HG03159 (cell line): ENCODE results near the gene CYP3A7.
"Not testable (repeated sequence)": the region's sequence is repeated elsewhere in the genome, so short reads cannot be mapped to it uniquely, and the experiment has no call there.

Experiments
- ATAC-seq: cut with Tn5 transposase; IDR thresholded peaks from one replicate; pipeline ENCODE4 v1.9.1; 2021; ENCODE audit warnings: mild to moderate bottlenecking, moderate library complexity; ENCODE audit not compliant: unreplicated experiment

Gene CYP3A7

DNA sequence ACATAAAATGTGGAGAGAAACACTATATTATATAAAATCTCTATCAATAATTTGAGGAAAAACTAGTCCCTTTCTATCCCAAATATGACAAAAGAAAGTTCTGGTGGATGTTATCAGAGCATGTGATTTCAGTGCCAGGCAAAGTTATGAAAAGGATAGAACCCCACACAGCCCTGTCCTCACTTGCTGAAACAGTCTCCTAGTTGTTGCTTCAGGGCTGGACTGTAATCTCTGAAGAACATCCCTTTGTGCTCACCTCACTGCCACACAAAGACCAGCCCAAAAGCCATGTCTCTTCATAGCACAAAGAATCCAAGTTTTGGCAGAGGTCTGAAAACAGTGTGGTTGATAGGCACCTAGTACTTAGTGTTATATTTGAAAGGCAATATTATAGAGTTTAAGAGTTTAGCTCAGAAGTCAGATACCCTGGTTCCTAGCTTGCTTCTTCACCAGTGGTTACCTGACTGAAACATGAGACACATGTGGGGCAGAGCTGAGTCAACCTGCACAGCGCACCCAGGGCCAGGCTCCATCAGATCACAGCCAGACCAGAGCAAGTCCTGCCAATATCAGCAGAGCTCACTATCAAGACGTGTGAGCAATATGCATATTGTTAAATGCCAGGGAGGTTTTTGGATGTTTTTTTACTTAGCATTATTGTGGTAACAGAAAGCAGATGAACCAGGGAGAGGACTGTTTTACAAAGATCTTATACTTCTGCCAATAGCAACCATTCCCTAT, 25.0 kb downstream of the CYP3A7 start:
- ATAC-seq, result no peak

DNA sequence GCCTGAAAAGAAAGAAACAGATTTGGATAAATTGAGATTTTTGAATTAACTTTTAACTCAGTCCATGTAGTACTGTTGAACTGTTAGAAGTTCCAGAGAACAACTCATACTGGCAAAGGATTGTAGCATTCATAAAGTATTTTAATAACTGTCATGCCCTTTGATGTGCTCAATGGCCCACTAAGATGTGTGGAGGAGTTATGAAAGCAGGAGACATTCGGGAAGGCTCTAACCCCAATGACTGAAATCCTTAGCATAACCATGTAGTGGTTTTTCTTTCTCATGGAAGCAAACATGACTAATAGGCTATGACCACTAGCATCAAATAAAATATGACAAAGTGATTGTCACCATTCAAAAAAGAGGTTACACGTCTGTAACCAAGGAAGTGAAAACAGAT, 25.7 kb downstream of the CYP3A7 start:
- ATAC-seq, result no peak

DNA sequence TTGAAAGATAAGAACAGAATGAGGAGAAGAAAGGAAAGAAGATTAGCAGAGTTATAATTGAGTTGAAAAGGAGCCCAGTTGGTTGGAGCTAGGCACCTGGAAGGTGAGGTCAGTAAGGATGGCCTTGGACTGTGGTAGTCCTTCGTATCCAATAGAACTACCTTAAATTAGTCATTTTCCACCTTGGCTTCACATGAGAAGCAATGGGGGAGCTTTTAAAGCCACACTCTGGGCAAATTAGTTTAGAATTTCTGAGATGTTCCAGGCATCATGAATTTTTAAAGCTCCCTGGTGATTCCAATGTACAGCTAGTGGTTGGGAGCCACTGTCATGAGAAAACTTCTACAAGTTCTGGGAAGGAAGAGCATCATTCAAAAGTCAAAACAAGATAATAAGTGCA, 27.9 kb downstream of the CYP3A7 start:
- ATAC-seq, result no peak

DNA sequence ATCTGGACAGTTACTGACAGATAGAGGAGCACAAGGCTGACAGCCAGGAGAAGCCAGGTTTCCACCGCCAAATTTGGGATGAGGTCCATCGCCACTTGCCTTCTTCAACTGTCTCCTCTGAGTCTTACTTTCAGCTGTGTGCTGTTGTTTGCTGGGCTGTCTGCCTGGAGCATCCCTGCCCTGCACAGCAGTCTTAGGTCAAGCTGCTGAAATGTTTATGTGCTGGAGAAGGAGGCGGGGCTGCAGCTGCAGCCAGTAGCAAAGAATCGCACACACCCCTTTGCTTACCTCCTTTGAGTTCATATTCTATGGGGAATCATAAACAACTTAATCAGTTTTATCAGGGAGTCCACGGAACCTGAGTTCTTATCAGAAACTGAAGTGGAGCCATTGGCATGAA, 35.0 kb downstream of the CYP3A7 start:
- ATAC-seq, result no peak

DNA sequence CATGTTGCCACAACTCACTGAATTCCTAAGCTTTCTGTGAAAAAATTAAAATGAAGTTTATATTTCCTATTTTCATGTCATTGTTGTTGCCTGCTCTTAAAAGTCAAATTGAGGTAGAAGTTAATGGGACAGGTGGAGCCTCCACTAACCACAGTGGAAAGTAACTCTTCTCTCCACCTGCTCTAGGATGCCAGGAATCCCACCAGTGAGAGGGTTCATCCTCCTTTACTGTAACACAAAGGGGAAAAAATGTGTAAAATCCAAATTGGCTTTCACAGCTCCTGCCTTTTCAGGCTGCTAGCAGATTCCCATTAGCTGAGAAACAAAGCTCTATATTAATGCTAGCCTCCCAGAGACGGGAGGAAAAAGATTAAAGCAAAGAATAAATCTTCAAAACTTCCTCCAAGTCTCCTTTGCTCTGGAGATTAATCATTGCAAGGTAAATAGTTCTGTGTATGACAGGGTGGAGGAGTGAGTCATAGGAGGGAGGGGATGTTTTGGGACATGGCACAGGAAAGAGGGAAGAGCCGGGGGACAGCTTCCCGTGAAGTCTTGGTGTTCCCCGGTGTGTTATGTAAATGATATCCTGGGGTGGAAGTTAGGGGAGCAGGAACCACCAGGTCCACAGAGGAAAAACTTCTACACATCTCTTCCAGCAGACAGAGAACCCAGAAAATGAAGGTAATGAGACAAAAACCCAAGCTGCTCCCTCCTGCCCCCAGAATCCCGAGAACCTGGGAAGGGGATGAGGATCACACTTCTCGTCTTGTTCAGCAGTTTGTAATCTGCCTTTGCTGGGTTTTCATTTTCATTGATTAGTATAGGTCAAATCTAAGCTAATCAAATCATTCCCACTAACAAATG, 35.9 kb downstream of the CYP3A7 start:
- ATAC-seq, result not testable (repeated sequence)

DNA sequence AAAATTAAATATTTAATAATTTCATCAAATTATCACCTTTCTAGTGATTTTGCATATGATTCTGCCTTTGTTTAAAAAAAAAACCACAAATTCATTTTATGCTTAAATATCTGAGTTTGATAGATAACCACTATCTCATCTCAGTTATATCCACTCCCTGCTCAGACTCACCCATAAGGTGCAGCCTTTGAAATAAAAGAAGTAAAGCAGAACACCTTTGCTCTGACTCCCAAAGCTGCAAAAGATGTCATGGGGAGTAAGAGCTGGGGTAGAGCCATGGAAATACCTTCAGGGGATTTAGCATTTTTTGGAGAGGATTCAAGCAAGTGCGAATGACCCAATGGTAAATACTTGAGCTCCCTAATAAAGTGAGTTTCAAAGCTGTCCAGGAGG, 40.1 kb downstream of the CYP3A7 start:
- ATAC-seq, result no peak

DNA sequence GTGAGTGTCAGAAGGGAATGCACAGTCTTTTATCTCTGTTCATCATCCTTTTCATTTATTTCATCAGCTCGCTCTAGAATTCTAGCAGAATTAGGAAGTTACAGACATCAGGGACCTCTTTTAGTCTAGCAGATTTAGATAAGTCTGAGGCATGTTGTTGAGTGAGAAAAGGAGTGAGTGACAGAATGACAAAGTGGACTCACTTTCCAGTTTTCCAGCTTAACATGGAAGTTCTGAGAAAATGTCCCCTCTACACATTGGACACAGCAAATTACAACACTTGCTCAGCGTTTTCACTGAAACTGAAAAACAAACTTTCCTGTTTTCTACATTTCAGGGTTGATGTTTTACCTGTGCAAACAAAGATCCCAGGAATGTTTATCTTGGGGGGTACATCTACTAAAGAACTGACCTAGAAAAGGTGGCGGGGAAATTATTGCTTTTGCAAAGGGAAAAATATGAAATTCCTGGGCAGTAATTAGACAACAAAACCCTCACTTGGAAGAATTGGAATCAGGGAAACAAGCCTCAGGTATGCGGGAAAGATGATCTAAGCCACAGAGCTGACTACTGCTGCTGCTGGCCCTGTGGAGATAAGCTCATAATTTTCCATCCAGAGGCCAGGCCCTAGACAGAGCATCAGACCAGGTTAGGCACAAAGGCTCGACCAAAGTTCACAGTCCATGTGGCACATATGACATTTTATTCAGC, 40.6 kb downstream of the CYP3A7 start:
- ATAC-seq, result no peak

DNA sequence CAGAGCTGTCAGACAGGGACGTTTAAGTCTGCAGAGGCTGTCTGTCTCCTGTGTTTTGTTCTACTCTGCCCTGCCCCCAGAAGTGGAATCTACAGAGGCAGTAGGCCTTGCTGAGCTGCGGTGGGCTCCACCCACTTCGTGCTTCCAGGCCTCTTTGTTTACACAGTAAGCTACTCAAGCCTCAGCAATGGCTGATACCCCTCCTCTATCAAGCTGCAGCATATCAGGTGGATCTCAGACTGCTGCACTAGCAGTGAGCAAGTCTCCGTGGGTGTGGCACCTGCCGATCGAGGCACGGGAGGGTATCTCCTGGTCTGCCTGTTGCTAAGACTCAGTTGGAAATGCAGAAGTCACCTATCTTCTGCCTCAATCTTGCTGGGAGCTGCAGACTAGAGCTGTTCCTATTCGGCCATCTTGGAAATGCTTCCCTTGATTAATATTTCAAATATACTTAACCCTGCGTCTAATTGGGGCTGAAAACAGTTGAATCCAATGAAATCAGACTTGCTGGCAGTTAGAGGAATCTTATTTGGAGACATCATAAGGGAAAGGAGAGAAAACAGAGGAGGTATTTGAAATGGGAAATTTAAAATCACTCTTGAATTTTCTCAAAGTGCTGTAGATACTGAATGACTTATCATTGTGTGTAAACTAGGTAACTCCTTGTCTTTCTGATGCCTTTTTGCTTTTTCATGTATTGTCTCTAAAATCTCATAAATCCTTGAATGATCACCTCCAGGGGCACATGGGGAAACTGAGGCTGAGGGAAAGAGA, 41.4 kb downstream of the CYP3A7 start:
- ATAC-seq, result no peak

DNA sequence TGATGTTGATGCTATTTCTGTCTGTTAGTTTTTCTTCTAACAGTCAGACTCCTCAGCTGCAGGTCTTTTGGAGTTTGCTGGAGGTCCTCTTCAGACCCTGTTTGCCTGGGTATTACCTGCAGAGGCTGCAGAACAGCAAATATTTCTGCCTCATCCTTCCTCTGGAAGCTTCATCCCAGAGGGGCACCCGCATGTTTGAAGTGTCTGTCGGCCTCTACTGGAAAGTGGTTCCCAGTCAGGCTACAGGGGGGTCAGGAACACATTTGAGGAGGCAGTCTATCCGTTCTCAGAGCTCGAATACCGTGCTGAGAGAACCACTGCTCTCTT, 41.9 kb downstream of the CYP3A7 start:
- ATAC-seq, result no peak

DNA sequence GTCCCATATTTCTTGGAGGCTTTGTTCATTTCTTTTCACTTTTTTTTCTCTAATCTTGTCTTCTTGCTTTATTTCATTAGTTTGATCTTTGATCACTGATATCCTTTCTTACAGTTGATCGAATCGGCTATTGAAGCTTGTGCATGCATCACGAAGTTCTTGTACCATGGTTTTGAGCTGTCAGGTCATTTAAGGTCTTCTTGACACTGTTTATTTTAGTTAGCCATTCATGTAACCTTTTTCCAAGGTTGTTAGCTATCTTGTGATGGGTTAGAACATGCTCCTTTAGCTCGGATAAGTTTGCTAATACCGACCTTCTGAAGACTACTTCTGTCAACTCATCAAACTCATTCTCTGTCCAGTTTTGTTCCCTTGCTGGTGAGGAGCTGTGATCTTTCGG, 42.4 kb downstream of the CYP3A7 start:
- ATAC-seq, result not testable (repeated sequence)

DNA sequence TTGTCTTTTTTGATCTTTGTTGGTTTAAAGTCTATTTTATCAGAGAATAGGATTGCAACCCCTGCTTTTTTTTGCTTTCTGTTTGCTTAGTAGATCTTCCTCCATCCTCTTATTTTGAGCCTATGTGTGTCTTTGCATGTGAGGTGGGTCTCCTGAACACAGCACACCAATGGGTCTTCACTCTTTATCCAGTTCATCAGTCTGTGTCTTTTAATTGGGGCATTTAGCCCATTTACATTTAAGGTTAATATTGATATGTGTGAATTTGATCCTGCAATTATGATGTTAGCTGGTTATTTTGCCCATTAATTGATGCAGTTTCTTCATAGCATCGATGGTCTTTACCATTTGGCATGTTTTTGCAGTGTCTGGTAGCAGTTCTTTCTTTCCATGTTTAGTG, 43.3 kb downstream of the CYP3A7 start:
- not testable (repeated sequence) for ATAC-seq

DNA sequence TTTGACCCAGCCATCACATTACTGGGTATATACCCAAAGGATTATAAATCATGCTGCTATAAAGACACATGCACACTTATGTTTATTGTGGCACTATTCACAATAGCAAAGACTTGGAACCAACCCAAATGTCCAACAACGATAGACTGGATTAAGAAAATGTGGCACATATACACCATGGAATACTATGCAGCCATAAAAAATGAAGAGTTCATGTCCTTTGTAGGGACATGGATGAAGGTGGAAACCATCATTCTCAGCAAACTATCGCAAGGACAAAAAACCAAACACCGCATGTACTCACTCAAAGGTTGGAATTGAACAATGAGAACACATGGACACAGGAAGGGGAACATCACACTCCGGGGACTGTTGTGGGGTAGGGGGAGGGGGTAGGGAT, 44.1 kb downstream of the CYP3A7 start:
- ATAC-seq, result not testable (repeated sequence)

DNA sequence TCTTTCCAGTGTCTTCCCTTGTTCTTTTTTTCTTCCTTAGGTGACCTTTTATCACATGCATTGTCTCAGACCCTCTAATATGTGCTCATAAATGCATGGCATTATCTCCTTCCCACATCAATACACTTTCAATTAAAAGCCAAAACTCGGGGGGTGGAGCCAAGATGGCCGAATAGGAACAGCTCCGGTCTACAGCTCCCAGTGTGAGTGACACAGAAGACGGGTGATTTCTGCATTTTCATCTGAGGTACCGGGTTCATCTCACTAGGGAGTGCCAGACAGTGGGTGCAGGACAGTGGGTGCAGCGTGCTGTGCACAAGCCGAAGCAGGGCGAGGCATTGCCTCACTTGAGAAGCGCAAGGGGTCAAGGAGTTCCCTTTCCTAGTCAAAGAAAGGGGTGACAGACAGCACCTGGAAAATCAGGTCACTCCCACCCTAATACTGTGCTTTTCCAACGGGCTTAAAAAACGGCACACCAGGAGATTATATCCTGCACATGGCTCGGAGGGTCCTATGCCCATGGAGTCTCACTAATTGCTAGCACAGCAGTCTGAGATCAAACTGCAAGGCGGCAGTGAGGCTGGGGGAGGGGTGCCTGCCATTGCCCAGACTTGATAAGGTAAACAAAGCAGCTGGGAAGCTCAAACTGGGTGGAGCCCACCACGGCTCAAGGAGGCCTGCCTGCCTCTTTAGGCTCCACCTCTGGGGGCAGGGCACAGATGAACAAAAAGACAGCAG, 49.0 kb downstream of the CYP3A7 start:
- ATAC-seq, result not testable (repeated sequence)

DNA sequence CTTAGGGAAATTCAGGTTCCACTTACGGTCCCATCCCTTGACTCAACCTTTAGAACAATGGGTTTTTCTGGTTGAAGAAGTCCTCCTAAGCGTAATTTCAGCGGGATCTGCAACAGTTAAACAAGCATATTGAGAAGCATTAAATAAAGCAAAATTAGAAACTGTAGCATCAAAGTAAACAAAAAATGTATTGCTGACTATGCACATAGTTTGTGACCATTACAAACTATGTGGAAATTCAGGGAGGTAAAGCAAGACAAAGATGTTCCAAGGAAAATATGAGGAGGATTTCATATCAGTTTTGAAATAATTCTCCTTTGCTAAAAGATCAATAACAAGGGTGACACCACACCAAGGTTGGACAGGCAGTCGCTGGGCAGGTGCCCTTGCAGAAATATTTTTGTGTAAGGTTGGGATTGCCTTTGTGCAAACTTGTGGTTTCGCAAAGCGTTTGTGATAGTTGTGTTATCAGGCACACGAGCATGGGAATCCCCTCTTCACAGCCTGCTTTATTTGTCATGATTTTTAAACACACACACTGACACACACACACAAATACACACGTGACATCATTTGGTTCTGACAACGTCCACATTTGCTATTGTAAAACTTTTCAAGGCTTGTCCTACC, 49.8 kb downstream of the CYP3A7 start:
- ATAC-seq, result no peak

DNA sequence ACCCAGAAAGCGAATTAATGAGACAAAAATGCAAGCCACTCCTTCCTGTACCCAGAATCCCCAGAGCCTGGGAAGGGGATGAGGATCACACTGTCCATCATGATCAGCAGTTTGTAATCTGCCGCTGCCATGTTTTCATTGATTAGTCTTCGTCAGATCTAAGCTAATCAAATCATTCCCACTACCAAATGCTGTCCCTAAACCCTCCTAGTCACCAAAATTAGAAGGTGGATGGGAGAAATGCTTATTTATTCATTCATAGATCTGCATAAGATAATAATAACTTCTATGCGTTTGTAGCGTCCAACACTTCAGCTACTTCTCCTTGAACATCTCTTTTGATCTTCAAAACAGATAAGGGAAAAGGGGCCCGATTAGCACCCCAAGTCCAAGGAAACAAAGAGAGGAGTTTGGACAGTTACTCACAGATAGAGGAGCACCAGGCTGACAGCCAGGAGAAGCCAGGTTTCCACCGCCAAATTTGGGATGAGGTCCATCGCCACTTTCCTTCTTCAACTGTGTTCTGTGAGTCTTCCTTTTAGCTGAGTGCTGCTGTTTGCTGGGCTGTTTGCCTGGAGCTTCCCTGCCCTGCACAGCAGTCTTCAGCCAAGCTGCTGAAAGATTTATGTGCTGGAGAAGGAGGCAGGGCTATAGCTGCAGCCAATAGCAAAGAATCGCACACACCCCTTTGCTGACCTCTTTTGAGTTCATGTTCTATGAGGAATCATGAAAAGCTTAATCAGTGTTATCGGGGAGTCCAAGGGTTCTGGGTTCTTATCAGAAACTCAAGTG, 55.4 kb downstream of the CYP3A7 start, which contains the start of gene CYP3A5:
CYP3A5 (minus strand) TSS at position 597 of the 792 bp plus-strand sequence; CDS start at position 497, 100 bp downstream.
- no peak for ATAC-seq

DNA sequence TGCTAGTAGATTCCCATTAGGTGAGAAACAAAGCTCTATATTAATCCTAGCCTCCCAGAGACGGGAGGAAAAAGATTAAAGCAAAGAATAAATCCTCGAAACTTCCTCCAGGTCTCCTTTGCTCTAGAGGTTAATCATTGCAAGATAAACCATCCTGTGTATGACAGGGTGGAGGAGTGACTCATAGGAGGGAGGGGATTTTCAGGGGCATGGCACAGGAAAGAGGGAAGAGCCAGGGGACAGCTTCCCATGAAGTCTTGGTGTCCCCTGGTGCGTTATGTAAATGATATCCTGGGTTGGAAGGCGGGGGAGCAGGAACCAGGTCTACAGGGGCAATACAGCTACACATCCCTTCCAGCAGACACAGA, 56.0 kb downstream of the CYP3A7 start:
- no peak for ATAC-seq

DNA sequence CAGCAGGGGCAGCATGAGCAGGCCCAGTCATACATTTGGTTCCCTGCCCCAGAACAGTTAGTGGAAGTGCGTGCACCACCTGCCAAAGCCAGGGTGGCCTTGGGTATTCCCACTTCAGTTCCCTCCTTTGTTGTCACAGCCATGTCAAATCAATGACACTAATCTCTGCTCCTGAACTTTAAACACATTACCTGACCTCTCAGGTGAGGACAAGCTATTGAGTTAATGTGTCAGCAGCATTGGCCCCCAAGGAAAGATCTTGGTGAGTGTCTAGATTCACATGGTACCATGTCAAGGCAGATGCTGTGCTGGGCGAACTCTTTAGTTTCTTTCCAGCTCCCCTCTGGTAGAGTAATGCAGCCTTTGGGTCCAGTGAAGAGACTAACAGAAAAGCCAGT, 57.3 kb downstream of the CYP3A7 start:
- no peak for ATAC-seq

DNA sequence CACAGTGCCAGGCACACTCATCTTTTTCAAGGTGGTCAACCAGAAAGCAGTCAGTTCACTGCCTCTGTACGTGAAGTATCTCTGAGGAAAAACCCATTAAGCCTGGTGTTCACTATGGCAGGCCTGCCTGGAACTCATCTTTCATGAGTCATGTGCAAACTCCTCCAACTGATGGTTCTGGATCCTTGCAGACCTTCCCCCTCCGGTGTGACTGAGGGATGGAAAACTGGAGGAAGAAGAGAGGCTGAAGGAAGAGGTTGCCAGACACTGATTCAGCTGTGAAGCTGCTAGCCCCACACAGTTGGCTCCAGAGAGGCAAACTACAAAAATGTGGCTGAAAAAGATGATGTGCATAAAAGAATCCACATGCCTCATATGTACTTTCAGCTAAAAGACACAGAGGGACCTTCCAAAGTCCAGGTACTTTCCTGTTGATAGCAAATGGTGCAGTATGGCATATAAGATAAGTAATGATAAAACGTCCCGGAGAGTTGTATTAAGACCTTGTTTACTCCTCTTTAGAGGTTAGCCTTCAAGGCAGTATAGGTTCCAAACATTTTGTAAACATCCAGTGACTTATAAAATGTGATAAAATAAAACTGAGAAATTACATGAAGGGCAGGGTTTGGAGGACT, 57.9 kb downstream of the CYP3A7 start:
- ATAC-seq, result no peak
